Measurements from ENCODE around the gene MLYCD.

DNA sequence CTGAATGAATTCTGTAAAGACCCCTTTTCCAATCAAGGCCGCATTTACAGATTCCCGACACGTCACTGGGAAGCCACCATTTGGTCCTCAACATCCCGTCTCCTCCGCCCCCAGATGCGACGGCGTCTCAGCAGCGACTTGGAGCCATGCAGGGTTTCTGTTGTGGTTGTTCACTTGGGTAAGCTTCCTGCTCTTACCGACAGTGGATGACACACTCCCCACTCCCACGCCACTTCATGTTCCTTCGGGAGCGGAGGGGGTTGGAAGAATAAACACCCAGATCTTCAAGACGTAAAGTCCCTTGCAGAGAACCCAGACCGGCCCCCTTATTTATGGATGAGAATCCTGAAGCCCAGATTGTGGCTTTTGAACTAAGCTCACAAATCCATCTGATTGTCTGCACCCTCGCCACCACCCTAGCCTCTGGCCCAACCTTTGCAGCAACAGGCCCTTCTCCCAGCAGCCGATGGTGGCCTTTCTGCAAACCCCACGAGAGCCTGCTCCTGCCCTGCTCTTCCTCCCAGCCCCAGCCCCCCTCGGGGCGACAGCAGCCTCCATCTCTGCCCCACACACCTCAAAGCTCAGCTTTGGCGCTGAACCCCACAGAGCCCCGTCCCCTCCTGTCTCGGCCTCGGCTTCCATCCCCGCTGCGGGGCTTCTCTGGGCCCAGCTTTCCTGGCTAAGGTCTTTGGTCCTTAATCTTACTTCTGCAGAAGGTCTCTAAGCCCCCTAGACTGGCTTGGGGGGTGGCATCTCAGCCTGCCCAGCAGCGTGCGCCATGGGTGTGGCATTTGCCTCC is 35.2 kb downstream of the MLYCD start:
- no peak for TF ChIP-seq EP300 (IDR thresholded peaks at IDR 0.05)
- TF ChIP-seq, protein P1, sequence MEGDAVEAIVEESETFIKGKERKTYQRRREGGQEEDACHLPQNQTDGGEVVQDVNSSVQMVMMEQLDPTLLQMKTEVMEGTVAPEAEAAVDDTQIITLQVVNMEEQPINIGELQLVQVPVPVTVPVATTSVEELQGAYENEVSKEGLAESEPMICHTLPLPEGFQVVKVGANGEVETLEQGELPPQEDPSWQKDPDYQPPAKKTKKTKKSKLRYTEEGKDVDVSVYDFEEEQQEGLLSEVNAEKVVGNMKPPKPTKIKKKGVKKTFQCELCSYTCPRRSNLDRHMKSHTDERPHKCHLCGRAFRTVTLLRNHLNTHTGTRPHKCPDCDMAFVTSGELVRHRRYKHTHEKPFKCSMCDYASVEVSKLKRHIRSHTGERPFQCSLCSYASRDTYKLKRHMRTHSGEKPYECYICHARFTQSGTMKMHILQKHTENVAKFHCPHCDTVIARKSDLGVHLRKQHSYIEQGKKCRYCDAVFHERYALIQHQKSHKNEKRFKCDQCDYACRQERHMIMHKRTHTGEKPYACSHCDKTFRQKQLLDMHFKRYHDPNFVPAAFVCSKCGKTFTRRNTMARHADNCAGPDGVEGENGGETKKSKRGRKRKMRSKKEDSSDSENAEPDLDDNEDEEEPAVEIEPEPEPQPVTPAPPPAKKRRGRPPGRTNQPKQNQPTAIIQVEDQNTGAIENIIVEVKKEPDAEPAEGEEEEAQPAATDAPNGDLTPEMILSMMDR (IDR thresholded peaks at IDR 0.05): no peak
- no peak for TF ChIP-seq POLR2A (IDR thresholded peaks at IDR 0.05)
- TF ChIP-seq POLR2AphosphoS5 (IDR thresholded peaks at IDR 0.05): no peak

Measured in upper lobe of left lung (tissue), 4 donors.